Measurements from ENCODE around the gene PBRM1. TPM values are rescaled to one million over a fixed set of nuclear protein-coding genes. Genes with fewer than 3 reads are reported as not detected.

PBRM1 gene
- total and polyA plus RNA-seq, 2 experiments from 2014 or later: 50.9 to 77.4 TPM

DNA sequence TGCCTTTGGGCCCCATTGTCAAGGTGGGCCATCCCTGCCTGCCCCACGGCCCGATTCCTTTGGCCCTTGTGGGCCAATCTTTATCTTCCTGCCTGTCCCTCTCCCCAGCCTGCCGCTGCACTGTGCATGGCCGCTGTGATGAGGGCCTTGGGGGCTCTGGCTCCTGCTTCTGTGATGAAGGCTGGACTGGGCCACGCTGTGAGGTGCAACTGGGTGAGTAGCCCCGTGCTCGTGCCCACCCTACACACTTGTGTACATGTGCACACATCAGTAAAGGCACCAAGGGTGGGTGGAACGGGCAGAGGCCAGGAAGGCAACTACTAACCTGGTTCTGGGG lies 164.3 kb downstream of the PBRM1 start:
- H3K27me3 ChIP-seq: no peaks in the 10 kb centered on the region
- H3K36me3 ChIP-seq (replicated peaks; ENCODE audit: insufficient read depth, low read depth): no peaks in the 10 kb centered on the region
- no peaks in the 10 kb centered on the region for H3K9me2 ChIP-seq (replicated peaks; ENCODE audit: insufficient read depth)
- TF ChIP-seq EZH2phosphoT487 (IDR thresholded peaks at IDR 0.05; ENCODE audit: low read depth, severe bottlenecking, unreplicated experiment): no peak
- TF ChIP-seq, protein P1, sequence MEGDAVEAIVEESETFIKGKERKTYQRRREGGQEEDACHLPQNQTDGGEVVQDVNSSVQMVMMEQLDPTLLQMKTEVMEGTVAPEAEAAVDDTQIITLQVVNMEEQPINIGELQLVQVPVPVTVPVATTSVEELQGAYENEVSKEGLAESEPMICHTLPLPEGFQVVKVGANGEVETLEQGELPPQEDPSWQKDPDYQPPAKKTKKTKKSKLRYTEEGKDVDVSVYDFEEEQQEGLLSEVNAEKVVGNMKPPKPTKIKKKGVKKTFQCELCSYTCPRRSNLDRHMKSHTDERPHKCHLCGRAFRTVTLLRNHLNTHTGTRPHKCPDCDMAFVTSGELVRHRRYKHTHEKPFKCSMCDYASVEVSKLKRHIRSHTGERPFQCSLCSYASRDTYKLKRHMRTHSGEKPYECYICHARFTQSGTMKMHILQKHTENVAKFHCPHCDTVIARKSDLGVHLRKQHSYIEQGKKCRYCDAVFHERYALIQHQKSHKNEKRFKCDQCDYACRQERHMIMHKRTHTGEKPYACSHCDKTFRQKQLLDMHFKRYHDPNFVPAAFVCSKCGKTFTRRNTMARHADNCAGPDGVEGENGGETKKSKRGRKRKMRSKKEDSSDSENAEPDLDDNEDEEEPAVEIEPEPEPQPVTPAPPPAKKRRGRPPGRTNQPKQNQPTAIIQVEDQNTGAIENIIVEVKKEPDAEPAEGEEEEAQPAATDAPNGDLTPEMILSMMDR (IDR thresholded peaks at IDR 0.05; ENCODE audit: poor library complexity): no peak
- no peak for TF ChIP-seq EZH2 (IDR thresholded peaks at IDR 0.05; ENCODE audit: borderline replicate concordance)
- 92% methylated on average over 8 of the region's 8 CpGs for WGBS (ENCODE audit: low lambda C conversion rate, missing lambda C conversion rate)
- DNase-seq (ENCODE audit: low spot score): no peak
- H3K4me1 ChIP-seq (ENCODE audit: insufficient read depth): peaks cover 5% of the 10 kb centered on the region
- no peak overlapping the region for H3K4me2 ChIP-seq
- no peaks in the 10 kb centered on the region for H4K20me1 ChIP-seq (ENCODE audit: insufficient read depth, poor library complexity, severe bottlenecking)
- no peak overlapping the region for H2AFZ ChIP-seq
- no peaks in the 10 kb centered on the region for H3K9me3 ChIP-seq (ENCODE audit: low read depth)
- H3K4me3 ChIP-seq: no peak overlapping the region
- H3K27ac ChIP-seq: no peak overlapping the region
- H3K79me2 ChIP-seq: no peaks in the 10 kb centered on the region

DNA sequence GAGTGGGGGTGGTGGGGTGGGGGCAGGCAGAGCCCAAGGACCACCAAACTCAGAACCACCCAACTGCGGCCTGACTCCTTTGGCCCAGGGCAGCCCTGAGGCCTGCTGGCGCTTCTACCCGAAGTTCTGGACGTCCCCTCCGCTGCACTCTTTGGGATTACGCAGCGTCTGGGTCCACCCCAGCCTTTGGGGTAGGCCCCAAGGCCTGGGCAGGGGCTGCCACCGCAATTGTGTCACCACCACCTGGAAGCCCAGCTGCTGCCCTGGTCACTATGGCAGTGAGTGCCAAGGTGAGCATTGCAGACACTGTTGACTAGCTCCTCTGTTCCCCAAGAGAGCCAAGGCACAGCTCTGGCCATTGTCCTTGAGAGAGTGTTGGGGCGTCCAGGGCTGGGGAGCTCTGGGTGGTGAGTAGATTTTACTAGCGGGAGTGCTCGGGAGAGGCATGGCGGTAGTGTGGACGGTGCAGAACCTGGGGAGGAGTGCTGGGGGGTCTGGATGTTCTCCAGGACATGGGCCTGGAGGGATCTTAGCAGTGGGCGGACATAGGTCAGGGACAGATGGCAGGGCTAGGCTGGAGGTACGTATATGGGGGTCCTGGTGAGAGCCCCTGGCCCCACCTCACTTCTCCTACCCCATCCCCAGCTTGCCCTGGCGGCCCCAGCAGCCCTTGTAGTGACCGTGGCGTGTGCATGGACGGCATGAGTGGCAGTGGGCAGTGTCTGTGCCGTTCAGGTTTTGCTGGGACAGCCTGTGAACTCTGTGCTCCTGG lies 164.8 kb downstream of the PBRM1 start:
- Histone ChIP-seq H3K9me3 (ENCODE audit: low read depth) (no peaks in the 10 kb centered on the region), H4K20me1 (ENCODE audit: insufficient read depth, poor library complexity, severe bottlenecking) (no peaks in the 10 kb centered on the region), H3K4me3 (no peak overlapping the region), H3K27me3 (no peaks in the 10 kb centered on the region), H3K9me2 (replicated peaks; ENCODE audit: insufficient read depth) (no peaks in the 10 kb centered on the region), H3K36me3 (replicated peaks; ENCODE audit: insufficient read depth, low read depth) (no peaks in the 10 kb centered on the region), H3K27ac (no peak overlapping the region), H3K4me2 (no peak overlapping the region), H3K4me1 (ENCODE audit: insufficient read depth) (no peaks in the 10 kb centered on the region), H3K79me2 (no peaks in the 10 kb centered on the region), H2AFZ (no peak overlapping the region)
- TF ChIP-seq, protein P1 (IDR thresholded peaks at IDR 0.05; ENCODE audit: poor library complexity): no peak
- TF ChIP-seq EZH2phosphoT487 (IDR thresholded peaks at IDR 0.05; ENCODE audit: low read depth, severe bottlenecking, unreplicated experiment): no peak
- TF ChIP-seq EZH2 (IDR thresholded peaks at IDR 0.05; ENCODE audit: borderline replicate concordance): no peak
- DNase-seq (ENCODE audit: low spot score): no peak
- 94% methylated on average over 19 of the region's 20 CpGs for WGBS (ENCODE audit: low lambda C conversion rate, missing lambda C conversion rate)

DNA sequence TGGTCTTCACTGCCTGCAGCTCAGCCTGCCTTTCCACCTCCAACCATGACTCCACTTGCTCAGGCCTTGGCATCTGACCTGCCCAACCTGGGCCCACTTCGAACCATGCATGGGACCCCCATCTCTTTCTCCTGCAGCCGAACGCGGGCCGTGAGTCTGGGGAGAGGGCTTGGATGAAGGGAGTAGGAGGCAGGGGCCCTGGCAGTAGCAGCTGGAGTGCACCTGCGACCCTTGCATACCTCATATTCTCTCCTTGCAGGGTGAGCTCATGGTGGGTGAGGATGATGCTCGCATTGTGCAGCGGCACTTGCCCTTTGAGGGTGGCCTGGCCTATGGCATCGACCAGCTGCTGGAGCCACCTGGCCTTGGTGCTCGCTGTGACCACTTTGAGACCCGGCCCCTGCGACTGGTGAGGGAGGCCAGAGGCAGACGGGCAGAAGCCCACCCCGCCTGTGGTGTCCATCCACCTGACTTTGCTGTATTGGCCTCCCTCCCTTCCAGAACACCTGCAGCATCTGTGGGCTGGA lies 165.5 kb downstream of the PBRM1 start:
- no peak overlapping the region for H3K4me2 ChIP-seq
- TF ChIP-seq EZH2 (IDR thresholded peaks at IDR 0.05; ENCODE audit: borderline replicate concordance) (no peak), EZH2phosphoT487 (IDR thresholded peaks at IDR 0.05; ENCODE audit: low read depth, severe bottlenecking, unreplicated experiment) (no peak)
- TF ChIP-seq, protein P1 (IDR thresholded peaks at IDR 0.05; ENCODE audit: poor library complexity): no peak
- no peaks in the 10 kb centered on the region for H4K20me1 ChIP-seq (ENCODE audit: insufficient read depth, poor library complexity, severe bottlenecking)
- H2AFZ ChIP-seq: no peak overlapping the region
- no peak for DNase-seq (ENCODE audit: low spot score)
- no peaks in the 10 kb centered on the region for H3K4me1 ChIP-seq (ENCODE audit: insufficient read depth)
- H3K27ac ChIP-seq: no peak overlapping the region
- H3K27me3 ChIP-seq: no peaks in the 10 kb centered on the region
- no peaks in the 10 kb centered on the region for H3K9me2 ChIP-seq (replicated peaks; ENCODE audit: insufficient read depth)
- no peaks in the 10 kb centered on the region for H3K36me3 ChIP-seq (replicated peaks; ENCODE audit: insufficient read depth, low read depth)
- no peaks in the 10 kb centered on the region for H3K9me3 ChIP-seq (ENCODE audit: low read depth)
- no peak overlapping the region for H3K4me3 ChIP-seq
- 91% methylated on average over 14 of the region's 14 CpGs for WGBS (ENCODE audit: low lambda C conversion rate, missing lambda C conversion rate)
- no peaks in the 10 kb centered on the region for H3K79me2 ChIP-seq
